IPS-NIHi11 (cell line): ENCODE results near the gene PATJ.
"Not testable (repeated sequence)": the region's sequence is repeated elsewhere in the genome, so short reads cannot be mapped to it uniquely, and the experiment has no call there.

Experiments
- DNase-seq: peaks from one replicate; pipeline ENCODE4 v3.0.0; 2012; ENCODE audit warnings: mixed read lengths, low spot score

Gene PATJ

DNA sequence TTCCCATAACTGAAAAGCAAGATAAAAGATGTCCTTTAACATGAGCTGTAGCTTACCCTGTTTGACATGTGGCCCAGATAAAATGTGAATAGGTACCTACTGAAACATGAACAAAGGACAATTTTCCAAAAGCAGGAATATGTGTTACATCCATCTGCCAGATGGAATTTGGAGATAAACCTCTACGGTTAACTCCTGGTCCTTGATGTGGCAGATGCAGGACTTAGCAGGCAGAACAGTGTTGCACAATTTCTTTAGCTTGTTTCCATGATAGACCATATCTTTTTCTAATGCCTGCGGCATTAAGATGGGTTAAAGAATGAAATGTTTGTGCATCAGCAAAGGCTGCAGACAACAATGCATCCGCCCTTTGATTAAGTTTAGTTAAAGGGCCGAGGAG lies 437.8 kb downstream of the PATJ start:
- not testable (repeated sequence) for DNase-seq

DNA sequence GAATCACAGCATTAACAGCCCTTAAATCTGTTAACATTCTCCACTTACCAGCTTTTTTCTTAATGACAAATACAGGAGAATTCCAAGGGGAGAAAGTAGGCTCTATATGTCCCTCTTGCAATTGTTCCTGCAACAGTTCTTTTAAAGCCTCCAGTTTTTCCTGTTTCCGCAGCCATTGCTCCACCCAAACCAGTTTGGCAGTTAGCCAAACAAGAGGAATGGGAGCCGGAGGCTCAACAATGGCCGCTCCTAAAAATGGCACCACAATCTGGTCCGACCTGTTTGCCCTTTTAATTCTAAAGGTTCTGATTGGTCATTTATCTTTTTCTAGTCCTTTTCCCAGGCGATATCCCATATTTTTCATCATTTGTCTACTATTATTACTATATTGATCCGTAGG lies 438.4 kb downstream of the PATJ start:
- DNase-seq, result no peak

GRCh38 chr1:62181532-62181931 lies 439.3 kb downstream of the PATJ start:
- no peak for DNase-seq

DNA sequence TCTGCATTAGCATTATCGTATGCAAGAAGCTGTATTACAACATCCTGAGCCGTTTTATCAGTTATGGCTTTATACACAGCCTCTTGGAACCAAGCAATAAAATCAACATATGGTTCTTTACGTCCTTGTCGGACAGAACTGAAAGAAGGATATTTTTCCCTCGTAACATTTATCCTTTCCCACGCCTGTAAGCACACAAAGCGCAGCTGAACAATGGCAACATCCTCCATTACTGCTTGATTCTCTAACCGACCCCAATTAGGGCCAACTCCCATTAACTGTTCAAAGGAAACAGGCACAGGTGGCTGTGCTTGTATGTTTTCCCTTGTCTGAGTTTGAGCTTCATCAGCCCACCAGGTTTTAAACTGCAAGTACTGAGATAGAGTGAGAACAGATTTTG lies 439.9 kb downstream of the PATJ start:
- DNase-seq, result not testable (repeated sequence)

GRCh38 chr1:62183164-62184020 lies 441.1 kb downstream of the PATJ start:
- not testable (repeated sequence) for DNase-seq

DNA sequence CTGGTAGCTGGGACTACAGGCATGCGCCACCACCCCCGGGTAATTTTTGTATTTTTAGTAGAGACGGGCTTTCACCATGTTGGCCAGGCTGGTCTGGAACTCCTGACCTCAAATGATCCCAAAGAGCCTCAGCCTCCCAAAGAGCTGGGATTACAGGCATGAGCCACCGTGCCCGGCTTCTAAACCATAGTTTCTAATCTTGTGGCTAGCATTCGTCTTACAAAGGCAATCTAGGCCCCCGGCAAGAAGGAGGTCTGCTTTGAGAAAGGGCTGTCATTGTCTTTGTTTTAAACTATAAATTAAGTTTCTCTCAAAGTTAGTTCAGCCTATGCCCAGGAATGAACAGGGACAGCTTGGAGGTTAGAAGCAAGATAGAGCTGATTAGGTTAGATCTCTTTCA lies 442.1 kb downstream of the PATJ start:
- DNase-seq, result no peak

DNA sequence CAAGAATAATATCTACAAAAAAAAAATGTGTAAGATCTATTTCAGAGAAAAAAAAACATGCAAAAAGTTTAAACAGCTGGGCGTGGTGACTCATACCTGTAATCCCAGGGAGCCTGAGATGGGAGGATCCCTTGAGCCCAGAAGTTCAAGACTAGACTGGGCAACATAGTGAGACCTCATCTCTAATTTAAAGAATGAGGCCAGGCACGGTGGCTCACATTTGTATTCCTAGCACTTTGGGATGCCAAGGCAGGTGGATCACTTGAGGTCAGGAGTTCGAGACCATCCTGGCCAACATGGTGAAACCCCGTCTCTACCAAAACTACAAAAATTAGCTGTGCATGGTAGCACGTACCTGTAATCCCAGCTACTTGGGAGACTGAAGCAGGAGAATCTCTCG lies 443.0 kb downstream of the PATJ start:
- DNase-seq, result not testable (repeated sequence)

DNA sequence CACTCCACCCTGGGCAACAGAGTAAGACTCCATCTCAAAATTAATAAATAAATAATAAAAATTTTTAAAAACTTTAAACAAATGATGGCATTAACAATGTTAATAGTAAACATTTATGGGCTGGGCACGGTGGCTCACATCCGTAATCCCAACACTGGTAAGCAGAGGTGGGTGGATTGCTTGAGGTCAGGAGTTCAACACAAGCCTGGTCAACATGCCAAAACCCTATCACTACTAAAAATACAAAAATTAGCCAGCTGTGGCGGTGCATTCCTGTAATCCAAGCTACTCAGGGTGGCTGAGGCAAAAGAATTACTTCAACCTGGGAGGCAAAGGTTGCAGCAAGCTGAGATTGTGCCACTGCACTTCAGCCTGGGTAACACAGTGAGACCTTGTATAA lies 443.4 kb downstream of the PATJ start:
- no peak for DNase-seq

DNA sequence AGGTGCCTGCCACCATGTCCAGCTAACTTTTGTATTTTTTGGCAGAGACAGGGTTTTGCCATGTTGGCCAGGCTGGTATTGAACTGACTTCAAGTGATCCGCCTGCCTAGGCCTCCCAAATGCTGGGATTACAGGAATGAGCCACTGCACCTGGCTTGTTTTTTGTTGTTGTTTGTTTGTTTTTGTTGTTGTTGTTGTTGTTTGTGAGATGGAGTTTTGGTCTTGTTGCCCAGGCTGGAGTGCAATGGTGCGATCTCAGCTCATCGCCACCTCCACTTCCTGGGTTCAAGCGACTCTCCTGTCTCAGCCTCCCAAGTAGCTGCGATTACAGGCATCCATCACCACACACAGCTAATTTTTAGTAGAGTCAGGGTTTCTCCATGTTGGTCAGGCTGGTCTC lies 445.3 kb downstream of the PATJ start:
- DNase-seq, result no peak

- DNase-seq, result no peak
Measured at GRCh38 chr1:62188111-62188510, 445.8 kb downstream of the PATJ start.

DNA sequence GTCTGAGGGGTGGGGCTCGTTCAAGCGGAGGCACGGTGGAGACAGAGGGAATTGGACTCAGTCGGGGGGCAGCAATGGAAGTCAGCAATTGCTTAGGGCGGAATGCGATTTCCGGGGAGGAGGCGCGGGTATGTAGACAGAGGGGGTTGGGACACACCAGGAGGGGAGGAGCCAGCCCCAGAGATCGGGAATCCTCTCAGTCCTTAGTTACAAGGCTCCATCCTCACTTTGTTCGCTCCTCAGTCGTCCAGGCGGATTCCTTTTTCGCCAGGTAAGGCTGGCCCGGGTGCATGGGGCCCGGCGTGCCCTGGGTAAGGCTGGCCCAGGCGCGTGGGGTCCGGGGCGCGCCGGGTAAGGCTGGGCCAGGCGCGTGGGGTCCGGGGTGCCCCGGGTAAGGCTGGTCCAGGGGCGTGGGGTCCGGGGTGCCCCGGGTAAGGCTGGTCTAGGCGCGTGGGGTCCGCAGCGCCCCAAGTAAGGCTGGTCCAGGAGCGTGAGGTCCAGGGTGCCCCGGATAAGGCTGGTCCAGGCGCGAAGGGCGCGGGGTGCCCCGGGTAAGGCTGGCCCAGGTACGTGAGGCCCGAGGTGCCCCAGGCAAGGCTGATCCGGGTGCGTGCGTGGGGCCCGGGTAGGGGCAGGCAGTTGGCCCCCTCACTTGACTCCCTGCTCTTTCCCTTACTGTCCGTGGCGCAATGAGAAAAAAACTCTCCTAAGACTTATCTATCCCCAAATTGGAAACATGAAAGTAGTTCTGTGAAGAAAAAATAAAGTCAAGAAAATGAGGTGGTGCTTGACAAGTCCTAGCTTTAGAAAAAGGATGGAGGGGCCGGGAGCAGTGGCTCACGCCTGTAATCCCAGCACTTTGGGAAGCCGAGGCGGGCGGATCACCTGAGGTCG lies 452.6 kb downstream of the PATJ start, which contains the start of gene L1TD1:
Gene L1TD1, plus strand, starts transcription at position 199 of the 894 bp plus-strand sequence. CDS start 11,780 bp downstream, outside the sequence.
- peak; percentile 90 for DNase-seq

DNA sequence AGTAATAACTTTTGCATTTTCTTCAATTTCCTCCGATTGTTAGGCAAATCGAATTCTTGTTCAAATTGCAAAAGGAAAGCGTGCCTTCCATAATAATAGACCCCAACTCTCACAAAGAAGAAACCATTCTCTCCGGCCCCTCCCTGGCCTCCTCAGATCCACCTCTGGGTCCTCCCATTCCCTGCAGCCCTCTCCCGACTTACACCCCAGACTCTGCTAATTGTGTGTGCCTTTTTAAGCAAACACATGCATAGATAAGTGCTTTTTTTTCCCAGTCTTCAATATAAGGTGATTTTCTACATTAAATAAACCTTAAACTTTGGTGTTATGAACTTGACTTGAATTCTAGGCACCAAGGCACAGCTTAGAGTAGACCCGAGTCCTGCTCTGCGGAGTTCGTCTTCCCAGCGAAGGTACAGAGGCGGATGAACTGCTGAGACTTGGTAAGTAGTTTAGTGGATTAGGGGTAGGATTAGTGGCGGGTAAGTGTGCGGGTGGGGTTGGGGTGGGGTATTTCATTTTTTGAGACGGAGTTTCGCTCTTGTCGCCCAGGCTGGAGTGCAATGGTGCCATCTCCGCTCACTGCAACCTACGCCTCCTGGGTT lies 453.9 kb downstream of the PATJ start:
- peak; percentile 23 for DNase-seq

GRCh38 chr1:62198069-62198780 lies 455.9 kb downstream of the PATJ start:
- DNase-seq, result peak; percentile 51

- DNase-seq, result no peak
Measured at GRCh38 chr1:62198781-62199125, 456.5 kb downstream of the PATJ start.

- DNase-seq, result no peak
Measured at GRCh38 chr1:62207187-62207586, 464.9 kb downstream of the PATJ start.

DNA sequence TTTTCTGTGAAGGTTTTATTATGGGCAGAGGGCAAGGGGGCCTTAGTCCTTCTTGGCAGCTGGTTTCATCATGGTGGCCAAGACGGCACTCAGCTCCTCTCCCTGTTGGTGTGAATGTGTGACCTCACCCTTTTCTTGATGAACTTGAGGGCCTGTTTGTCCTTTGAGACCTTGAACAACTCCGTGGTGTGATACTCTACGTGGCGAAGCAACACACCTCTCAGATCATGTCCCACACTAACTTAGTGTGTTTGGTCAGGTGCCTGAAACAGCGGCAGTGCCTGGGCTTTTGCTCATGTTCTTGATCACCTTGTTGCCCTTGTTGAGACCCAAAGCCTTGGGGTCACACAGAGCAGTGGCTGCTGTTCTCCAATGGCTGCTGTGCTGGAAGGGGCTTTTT lies 465.8 kb downstream of the PATJ start:
- no peak for DNase-seq

DNA sequence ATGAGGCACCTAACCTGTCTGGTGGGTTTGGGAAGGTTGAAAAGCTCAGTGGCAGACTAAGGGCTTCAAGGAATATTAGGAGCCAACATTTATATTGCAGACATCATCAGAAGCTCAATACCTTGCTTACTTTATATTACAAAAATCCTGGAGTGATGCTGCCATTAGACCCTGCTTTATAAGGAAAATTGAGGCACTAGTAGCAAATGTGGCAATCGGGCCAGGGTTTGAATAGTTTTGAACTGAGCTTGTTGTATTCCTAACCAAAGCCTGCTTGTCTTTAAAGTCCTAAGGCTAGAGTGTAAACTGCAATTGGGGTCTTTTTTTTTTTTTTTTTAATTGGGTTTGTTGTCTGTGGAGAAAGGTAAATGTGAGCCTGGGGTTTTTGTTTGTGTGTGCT lies 466.7 kb downstream of the PATJ start:
- DNase-seq, result no peak

DNA sequence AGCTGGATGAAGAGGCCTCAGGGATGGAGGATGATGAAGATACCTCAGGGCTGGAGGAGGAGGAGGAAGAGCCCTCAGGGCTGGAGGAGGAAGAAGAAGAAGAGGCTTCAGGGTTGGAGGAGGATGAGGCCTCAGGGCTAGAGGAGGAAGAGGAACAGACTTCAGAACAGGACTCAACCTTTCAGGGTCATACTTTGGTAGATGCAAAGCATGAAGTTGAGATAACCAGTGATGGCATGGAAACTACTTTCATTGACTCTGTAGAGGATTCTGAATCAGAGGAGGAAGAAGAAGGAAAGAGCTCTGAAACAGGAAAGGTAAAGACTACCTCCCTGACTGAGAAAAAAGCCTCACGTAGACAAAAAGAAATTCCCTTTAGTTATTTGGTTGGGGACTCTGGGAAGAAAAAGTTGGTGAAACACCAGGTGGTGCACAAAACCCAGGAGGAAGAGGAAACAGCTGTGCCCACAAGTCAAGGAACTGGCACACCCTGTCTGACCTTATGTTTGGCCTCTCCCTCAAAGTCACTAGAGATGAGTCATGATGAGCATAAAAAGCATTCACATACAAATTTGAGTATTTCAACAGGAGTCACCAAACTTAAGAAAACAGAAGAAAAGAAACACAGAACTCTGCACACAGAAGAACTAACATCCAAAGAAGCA lies 467.8 kb downstream of the PATJ start:
- DNase-seq, result no peak

DNA sequence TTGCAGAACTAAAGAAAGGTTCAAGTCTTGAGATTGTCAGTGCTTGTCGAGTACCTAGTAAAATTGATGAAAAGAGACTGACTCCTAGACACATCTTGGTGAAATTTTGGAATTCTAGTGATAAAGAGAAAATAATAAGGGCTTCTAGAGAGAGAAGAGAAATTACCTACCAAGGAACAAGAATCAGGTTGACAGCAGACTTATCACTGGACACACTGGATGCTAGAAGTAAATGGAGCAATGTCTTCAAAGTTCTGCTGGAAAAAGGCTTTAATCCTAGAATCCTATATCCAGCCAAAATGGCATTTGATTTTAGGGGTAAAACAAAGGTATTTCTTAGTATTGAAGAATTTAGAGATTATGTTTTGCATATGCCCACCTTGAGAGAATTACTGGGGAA lies 468.7 kb downstream of the PATJ start:
- DNase-seq, result no peak

GRCh38 chr1:62212411-62212810 lies 470.1 kb downstream of the PATJ start:
- DNase-seq, result no peak
